Measurements from ENCODE around the gene TAS2R40. TPM values are rescaled to one million over a fixed set of nuclear protein-coding genes. Genes with fewer than 3 reads are reported as not detected.

Gene TAS2R40
- total and polyA plus RNA-seq, 8 donors = not detected

DNA sequence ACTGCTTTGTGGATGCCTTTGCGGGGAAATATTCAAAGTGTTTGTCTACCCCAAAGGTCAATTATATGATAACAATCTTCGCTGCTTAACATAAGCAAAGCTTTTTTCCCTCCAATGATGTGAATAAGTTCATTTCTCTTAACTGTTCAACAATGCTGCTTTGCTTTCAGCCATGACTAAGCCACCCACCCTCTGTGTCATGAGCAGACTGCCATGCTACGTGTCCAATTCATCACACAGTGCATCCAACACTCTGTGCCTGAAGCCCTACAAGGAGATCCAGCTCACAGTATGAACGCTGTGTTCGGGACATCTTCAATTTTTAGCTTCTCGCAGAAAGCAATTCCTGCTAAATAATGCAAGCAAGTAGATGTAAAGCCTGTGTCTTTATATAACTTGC, 5.7 kb upstream of the TAS2R40 start:
- no peak for DNase-seq
- Histone ChIP-seq H3K4me3 (no peak overlapping the region), H3K36me3 (no peaks in the 10 kb centered on the region), H3K27me3 (peaks cover 0 to 3% (median 0%) of the 10 kb centered on the region in 3 donors), H3K9me3 (no peaks in the 10 kb centered on the region), H3K27ac (no peak overlapping the region), H3K4me1 (no peaks in the 10 kb centered on the region)
- TF ChIP-seq CTCF (IDR thresholded peaks at IDR 0.05) = no peak
- no peak for TF ChIP-seq POLR2A (IDR thresholded peaks at IDR 0.05)
- no peak for TF ChIP-seq EP300 (IDR thresholded peaks at IDR 0.05)
- no peak for TF ChIP-seq POLR2AphosphoS5 (IDR thresholded peaks at IDR 0.05)
- 73 to 89% (median 82%) methylated on average over 6 of the region's 6 CpGs for WGBS, 5 donors
- intact Hi-C loops (cut with DNase I; ENCODE audit: low total_unique reads) = loop anchor here (5.0 kb wide), 1 partner anchor 209 kb away; no protein-coding TSS in a partner anchor

DNA sequence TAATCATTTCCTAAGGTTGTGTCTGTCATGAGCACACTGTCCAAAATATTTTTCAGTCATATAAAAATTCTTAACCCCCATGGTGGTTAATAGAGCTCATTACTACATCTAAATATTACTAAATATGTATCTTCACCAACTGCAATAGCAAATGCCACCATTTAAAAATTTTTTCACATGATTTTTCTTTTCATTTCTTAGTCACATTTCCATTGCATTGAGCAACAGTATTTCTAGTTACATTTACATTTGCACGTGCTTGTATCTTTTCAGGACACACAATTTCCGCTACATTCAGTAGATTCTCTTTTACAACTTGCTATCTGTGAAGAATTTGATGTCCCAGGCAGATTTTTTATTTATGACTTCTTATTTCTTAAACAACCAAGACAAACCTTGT, 5.2 kb upstream of the TAS2R40 start:
- no peaks in the 10 kb centered on the region for H3K4me1 ChIP-seq
- H3K9me3 ChIP-seq = no peaks in the 10 kb centered on the region
- H3K4me3 ChIP-seq = no peak overlapping the region
- H3K27me3 ChIP-seq = peaks cover 0 to 3% (median 0%) of the 10 kb centered on the region in 3 donors
- 83 to 92% (median 87%) methylated on average over 2 of the region's 2 CpGs for WGBS, 5 donors
- H3K27ac ChIP-seq = no peak overlapping the region
- H3K36me3 ChIP-seq = no peaks in the 10 kb centered on the region
- intact Hi-C loops (cut with DNase I; ENCODE audit: low total_unique reads) = loop anchor here (5.0 kb wide), 1 partner anchor 209 kb away; no protein-coding TSS in a partner anchor
- TF ChIP-seq CTCF (IDR thresholded peaks at IDR 0.05) (no peak), POLR2A (IDR thresholded peaks at IDR 0.05) (no peak), EP300 (IDR thresholded peaks at IDR 0.05) (no peak), POLR2AphosphoS5 (IDR thresholded peaks at IDR 0.05) (no peak)
- no peak for DNase-seq

DNA sequence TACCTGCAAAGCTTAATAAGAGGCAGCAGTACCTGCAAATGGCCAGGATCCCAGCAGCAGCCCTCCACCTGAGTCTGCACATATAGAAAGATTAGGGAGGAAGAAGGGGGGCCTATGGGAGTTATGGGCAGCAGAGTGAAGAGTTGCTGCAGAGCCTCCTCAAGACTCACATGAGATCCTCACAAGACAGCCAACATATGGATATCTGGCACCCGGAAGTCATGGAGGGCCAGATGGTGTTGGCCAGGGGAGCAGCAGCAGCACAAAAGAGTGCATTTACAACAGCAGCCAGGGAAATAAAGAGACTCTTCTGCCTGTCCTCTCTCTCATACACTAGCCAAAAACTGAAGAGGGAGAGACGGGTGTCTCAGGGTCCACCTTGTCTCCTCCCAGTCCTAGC, 4.0 kb upstream of the TAS2R40 start:
- Histone ChIP-seq H3K4me3 (no peak overlapping the region), H3K9me3 (no peaks in the 10 kb centered on the region), H3K27me3 (peaks cover 0 to 3% (median 0%) of the 10 kb centered on the region in 3 donors), H3K27ac (no peak overlapping the region), H3K36me3 (no peaks in the 10 kb centered on the region), H3K4me1 (no peaks in the 10 kb centered on the region)
- WGBS, 5 donors = 78 to 92% (median 90%) methylated on average over 2 of the region's 2 CpGs
- no peak for DNase-seq
- TF ChIP-seq EP300 (IDR thresholded peaks at IDR 0.05) (no peak), POLR2A (IDR thresholded peaks at IDR 0.05) (no peak), POLR2AphosphoS5 (IDR thresholded peaks at IDR 0.05) (no peak), CTCF (IDR thresholded peaks at IDR 0.05) (no peak)
- intact Hi-C loops (cut with DNase I; ENCODE audit: low total_unique reads) = loop anchor here (5.0 kb wide), 1 partner anchor 211 kb away; no protein-coding TSS in a partner anchor

- H3K4me3 ChIP-seq = no peak overlapping the region
- H3K36me3 ChIP-seq = no peaks in the 10 kb centered on the region
- no peaks in the 10 kb centered on the region for H3K9me3 ChIP-seq
- intact Hi-C loops (cut with DNase I; ENCODE audit: low total_unique reads) = no loop called here
- TF ChIP-seq EP300 (IDR thresholded peaks at IDR 0.05) (no peak), POLR2A (IDR thresholded peaks at IDR 0.05) (no peak), CTCF (IDR thresholded peaks at IDR 0.05) (no peak), POLR2AphosphoS5 (IDR thresholded peaks at IDR 0.05) (no peak)
- no peak for DNase-seq
- no peak overlapping the region for H3K27ac ChIP-seq
- WGBS, 5 donors = 51 to 70% (median 59%) methylated on average over 2 of the region's 2 CpGs
- peaks cover 0 to 3% (median 0%) of the 10 kb centered on the region in 3 donors for H3K27me3 ChIP-seq
- H3K4me1 ChIP-seq = no peaks in the 10 kb centered on the region
These were observed 551 bp upstream of the TAS2R40 start for GRCh38 chr7:143221286-143221685.

All from stomach (tissue), 9 donors.